NCI-H82 (cell line): ENCODE measurements around the gene C1GALT1C1L.
"Not testable (repeated sequence)": the region's sequence is repeated elsewhere in the genome, so short reads cannot be mapped to it uniquely, and the experiment has no call there.

Experiments used
- DNase-seq: peaks from one replicate; lab custom pipeline; 2025; lab: John Stamatoyannopoulos, UW

C1GALT1C1L gene

GRCh38 chr2:43676322-43677050 is at the start of gene C1GALT1C1L:
TSS of gene C1GALT1C1L (minus strand) at chr2:43676429. CDS start at chr2:43676322, 107 bp downstream.
- DNase-seq, result peak; percentile 80

- no peak for DNase-seq
Observed at GRCh38 chr2:43725711-43726246, 49.5 kb upstream of the C1GALT1C1L start.

GRCh38 chr2:43724728-43725526 is 48.7 kb upstream of the C1GALT1C1L start:
- no peak for DNase-seq

- DNase-seq, result no peak
Observed at GRCh38 chr2:43718530-43719124, 42.4 kb upstream of the C1GALT1C1L start.

- no peak for DNase-seq
Observed at GRCh38 chr2:43717322-43717721, 41.1 kb upstream of the C1GALT1C1L start.

GRCh38 chr2:43715300-43716098 is 39.3 kb upstream of the C1GALT1C1L start:
- DNase-seq, result no peak

- no peak for DNase-seq
Observed at GRCh38 chr2:43714164-43714563, 37.9 kb upstream of the C1GALT1C1L start.

- DNase-seq, result no peak
Observed at GRCh38 chr2:43710866-43711265, 34.6 kb upstream of the C1GALT1C1L start.

- DNase-seq, result no peak
Observed at GRCh38 chr2:43708891-43709290, 32.7 kb upstream of the C1GALT1C1L start.

GRCh38 chr2:43708178-43708577 is 31.9 kb upstream of the C1GALT1C1L start:
- DNase-seq, result no peak

GRCh38 chr2:43707255-43708015 is 31.2 kb upstream of the C1GALT1C1L start:
- DNase-seq, result no peak

GRCh38 chr2:43701111-43701510 is 24.9 kb upstream of the C1GALT1C1L start:
- DNase-seq, result peak; percentile 90

GRCh38 chr2:43699761-43700160 is 23.5 kb upstream of the C1GALT1C1L start:
- DNase-seq, result no peak

- DNase-seq, result not testable (repeated sequence)
Observed at GRCh38 chr2:43698140-43698539, 21.9 kb upstream of the C1GALT1C1L start.

- DNase-seq, result no peak
Observed at GRCh38 chr2:43692428-43692994, 16.3 kb upstream of the C1GALT1C1L start.

GRCh38 chr2:43689999-43690398 is 13.8 kb upstream of the C1GALT1C1L start:
- DNase-seq, result no peak

- no peak for DNase-seq
Observed at GRCh38 chr2:43685357-43685756, 9.1 kb upstream of the C1GALT1C1L start.

GRCh38 chr2:43677783-43678182 is 1.6 kb upstream of the C1GALT1C1L start:
- not testable (repeated sequence) for DNase-seq

GRCh38 chr2:43675646-43676321 is 445 bp downstream of the C1GALT1C1L start:
- DNase-seq, result no peak

GRCh38 chr2:43657241-43657640 is 19.0 kb downstream of the C1GALT1C1L start:
- no peak for DNase-seq
